HG02763 (cell line): ENCODE measurements around the gene SLC38A9.

Experiments
- ATAC-seq: cut with Tn5 transposase; IDR thresholded peaks from one replicate; pipeline ENCODE4 v1.9.1; 2021; ENCODE audit warnings: mild to moderate bottlenecking, moderate library complexity; ENCODE audit not compliant: unreplicated experiment

The SLC38A9 gene

GRCh38 chr5:55665065-55665464 lies 47.1 kb downstream of the SLC38A9 start:
- ATAC-seq: no peak

- ATAC-seq: no peak
Observed at GRCh38 chr5:55657443-55657842, 54.7 kb downstream of the SLC38A9 start.

GRCh38 chr5:55650386-55650785 lies 61.7 kb downstream of the SLC38A9 start:
- ATAC-seq: no peak

- no peak for ATAC-seq
Observed at GRCh38 chr5:55649963-55650362, 62.2 kb downstream of the SLC38A9 start.

GRCh38 chr5:55645304-55645703 lies 66.8 kb downstream of the SLC38A9 start:
- ATAC-seq: no peak

- no peak for ATAC-seq
Observed at GRCh38 chr5:55638455-55638854, 73.7 kb downstream of the SLC38A9 start.

- no peak for ATAC-seq
Observed at GRCh38 chr5:55638051-55638450, 74.1 kb downstream of the SLC38A9 start.

GRCh38 chr5:55636683-55637082 lies 75.4 kb downstream of the SLC38A9 start:
- no peak for ATAC-seq

GRCh38 chr5:55636177-55636576 lies 75.9 kb downstream of the SLC38A9 start:
- no peak for ATAC-seq

- ATAC-seq: no peak
Observed at GRCh38 chr5:55634866-55635265, 77.3 kb downstream of the SLC38A9 start.

GRCh38 chr5:55634209-55634805 lies 77.8 kb downstream of the SLC38A9 start:
- no peak for ATAC-seq

GRCh38 chr5:55633574-55634208 lies 78.4 kb downstream of the SLC38A9 start:
- ATAC-seq: no peak

GRCh38 chr5:55629815-55630214 lies 82.3 kb downstream of the SLC38A9 start:
- no peak for ATAC-seq

- ATAC-seq: no peak
Observed at GRCh38 chr5:55626790-55627189, 85.3 kb downstream of the SLC38A9 start.

GRCh38 chr5:55625913-55626312 lies 86.2 kb downstream of the SLC38A9 start:
- ATAC-seq: no peak

GRCh38 chr5:55625589-55625909 lies 86.6 kb downstream of the SLC38A9 start:
- ATAC-seq: no peak

- no peak for ATAC-seq
Observed at GRCh38 chr5:55624841-55625588, 87.1 kb downstream of the SLC38A9 start.

GRCh38 chr5:55623789-55624188 lies 88.3 kb downstream of the SLC38A9 start:
- no peak for ATAC-seq

- ATAC-seq: no peak
Observed at GRCh38 chr5:55622460-55622859, 89.7 kb downstream of the SLC38A9 start.

GRCh38 chr5:55621229-55621628 lies 90.9 kb downstream of the SLC38A9 start:
- ATAC-seq: no peak

GRCh38 chr5:55620766-55621160 lies 91.4 kb downstream of the SLC38A9 start:
- no peak for ATAC-seq

- ATAC-seq: no peak
Observed at GRCh38 chr5:55620009-55620765, 91.9 kb downstream of the SLC38A9 start.
